Measurements from ENCODE around the gene ULK4. TPM values are rescaled to one million over a fixed set of nuclear protein-coding genes. Genes with fewer than 3 reads are reported as not detected.

ULK4 gene
- total RNA-seq, 1 experiment from 2014 or later = 4.2 TPM

DNA sequence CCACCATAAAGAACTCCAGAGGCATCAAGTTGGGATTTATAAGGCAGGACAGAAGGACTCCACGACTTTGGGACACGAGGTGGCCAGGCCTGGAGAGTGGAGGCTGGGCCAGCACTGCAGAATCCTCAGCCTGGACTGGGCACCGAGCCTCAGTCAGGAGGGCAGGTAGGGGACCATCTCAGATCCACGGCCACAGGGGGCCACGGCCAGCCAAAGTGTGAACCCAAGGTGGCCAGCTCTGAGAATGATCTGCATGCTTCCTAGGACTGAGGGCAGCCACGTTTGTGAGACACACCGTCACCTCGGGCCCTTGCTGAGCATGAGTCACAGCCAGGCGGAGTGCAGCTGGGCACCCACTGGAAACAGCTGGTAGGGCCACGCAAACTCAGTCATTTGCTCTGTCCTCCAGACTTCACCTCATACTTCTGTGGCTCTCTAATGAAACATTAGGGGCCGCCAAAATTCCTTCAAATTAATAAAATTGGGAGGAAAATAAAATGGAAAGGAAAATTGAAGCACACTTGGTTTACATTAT, 696.8 kb downstream of the ULK4 start:
- Mint-ChIP-seq H3K4me3 (ENCODE audit: unreplicated experiment) (no peak overlapping the region), H3K9me3 (ENCODE audit: unreplicated experiment) (peaks cover 8% of the 10 kb centered on the region), H3K36me3 (ENCODE audit: insufficient read depth, unreplicated experiment) (no peaks in the 10 kb centered on the region), H3K27ac (ENCODE audit: unreplicated experiment) (no peak overlapping the region), H3K27me3 (ENCODE audit: insufficient read depth, unreplicated experiment) (no peaks in the 10 kb centered on the region), H3K4me1 (ENCODE audit: low read depth, unreplicated experiment) (no peaks in the 10 kb centered on the region)
- DNase-seq = no peak
- CTCF ChIA-PET = no interaction called here
- H3K27me3 ChIP-seq (replicated peaks; ENCODE audit: control insufficient read depth, insufficient read depth, low read length) = no peaks in the 10 kb centered on the region
- no peaks in the 10 kb centered on the region for H3K9me3 ChIP-seq
- TF ChIP-seq, protein P1, sequence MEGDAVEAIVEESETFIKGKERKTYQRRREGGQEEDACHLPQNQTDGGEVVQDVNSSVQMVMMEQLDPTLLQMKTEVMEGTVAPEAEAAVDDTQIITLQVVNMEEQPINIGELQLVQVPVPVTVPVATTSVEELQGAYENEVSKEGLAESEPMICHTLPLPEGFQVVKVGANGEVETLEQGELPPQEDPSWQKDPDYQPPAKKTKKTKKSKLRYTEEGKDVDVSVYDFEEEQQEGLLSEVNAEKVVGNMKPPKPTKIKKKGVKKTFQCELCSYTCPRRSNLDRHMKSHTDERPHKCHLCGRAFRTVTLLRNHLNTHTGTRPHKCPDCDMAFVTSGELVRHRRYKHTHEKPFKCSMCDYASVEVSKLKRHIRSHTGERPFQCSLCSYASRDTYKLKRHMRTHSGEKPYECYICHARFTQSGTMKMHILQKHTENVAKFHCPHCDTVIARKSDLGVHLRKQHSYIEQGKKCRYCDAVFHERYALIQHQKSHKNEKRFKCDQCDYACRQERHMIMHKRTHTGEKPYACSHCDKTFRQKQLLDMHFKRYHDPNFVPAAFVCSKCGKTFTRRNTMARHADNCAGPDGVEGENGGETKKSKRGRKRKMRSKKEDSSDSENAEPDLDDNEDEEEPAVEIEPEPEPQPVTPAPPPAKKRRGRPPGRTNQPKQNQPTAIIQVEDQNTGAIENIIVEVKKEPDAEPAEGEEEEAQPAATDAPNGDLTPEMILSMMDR (IDR thresholded peaks at IDR 0.05; ENCODE audit: insufficient read depth in 1 of 2, low read depth in 1 of 2, low read length in 1 of 2, severe bottlenecking in 1 of 2, unreplicated experiment in 1 of 2) = no peak
- H3K4me3 ChIP-seq (ENCODE audit: low read depth, low read length) = no peak overlapping the region
- H3K4me1 ChIP-seq = peaks cover 10% of the 10 kb centered on the region
- no TSS peak for BruUV-seq (replicated peaks)
- POLR2A ChIA-PET = no interaction called here
- intact Hi-C loops (cut with micrococcal nuclease; ENCODE audit: unreplicated experiment) = no loop called here
- no peaks in the 10 kb centered on the region for H3K36me3 ChIP-seq (ENCODE audit: control insufficient read depth, insufficient read depth, low read length)

DNA sequence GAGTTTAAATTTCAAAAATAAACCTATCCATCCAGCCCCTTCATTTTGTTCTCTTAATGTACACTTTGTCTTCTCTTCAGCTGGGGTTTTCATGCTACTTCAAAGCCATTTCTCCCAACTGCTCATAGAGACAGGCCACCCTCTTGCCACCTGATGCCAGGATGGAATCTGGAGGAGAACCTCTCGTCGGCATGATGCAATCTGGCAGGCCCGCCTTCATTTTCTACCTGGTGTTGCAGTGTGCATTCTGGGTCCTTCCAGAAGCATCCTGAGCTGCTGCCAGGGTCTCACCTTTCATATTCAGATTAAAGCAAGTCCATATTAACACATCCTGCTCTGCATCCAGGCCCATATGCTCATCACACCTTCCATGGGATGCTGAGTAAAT, 701.8 kb downstream of the ULK4 start:
- Histone ChIP-seq H3K4me3 (ENCODE audit: low read depth, low read length) (no peak overlapping the region), H3K36me3 (ENCODE audit: control insufficient read depth, insufficient read depth, low read length) (no peaks in the 10 kb centered on the region), H3K4me1 (no peaks in the 10 kb centered on the region), H3K27me3 (replicated peaks; ENCODE audit: control insufficient read depth, insufficient read depth, low read length) (no peaks in the 10 kb centered on the region), H3K9me3 (no peaks in the 10 kb centered on the region)
- Mint-ChIP-seq H3K27me3 (ENCODE audit: insufficient read depth, unreplicated experiment) (no peaks in the 10 kb centered on the region), H3K9me3 (ENCODE audit: unreplicated experiment) (no peaks in the 10 kb centered on the region), H3K27ac (ENCODE audit: unreplicated experiment) (no peak overlapping the region), H3K4me3 (ENCODE audit: unreplicated experiment) (no peak overlapping the region), H3K36me3 (ENCODE audit: insufficient read depth, unreplicated experiment) (no peaks in the 10 kb centered on the region), H3K4me1 (ENCODE audit: low read depth, unreplicated experiment) (no peaks in the 10 kb centered on the region)
- POLR2A ChIA-PET = no interaction called here
- CTCF ChIA-PET = no interaction called here
- TF ChIP-seq, protein P1 (IDR thresholded peaks at IDR 0.05; ENCODE audit: insufficient read depth in 1 of 2, low read depth in 1 of 2, low read length in 1 of 2, severe bottlenecking in 1 of 2, unreplicated experiment in 1 of 2) = no peak
- intact Hi-C loops (cut with micrococcal nuclease; ENCODE audit: unreplicated experiment) = no loop called here
- DNase-seq = no peak
- no TSS peak for BruUV-seq (replicated peaks)

DNA sequence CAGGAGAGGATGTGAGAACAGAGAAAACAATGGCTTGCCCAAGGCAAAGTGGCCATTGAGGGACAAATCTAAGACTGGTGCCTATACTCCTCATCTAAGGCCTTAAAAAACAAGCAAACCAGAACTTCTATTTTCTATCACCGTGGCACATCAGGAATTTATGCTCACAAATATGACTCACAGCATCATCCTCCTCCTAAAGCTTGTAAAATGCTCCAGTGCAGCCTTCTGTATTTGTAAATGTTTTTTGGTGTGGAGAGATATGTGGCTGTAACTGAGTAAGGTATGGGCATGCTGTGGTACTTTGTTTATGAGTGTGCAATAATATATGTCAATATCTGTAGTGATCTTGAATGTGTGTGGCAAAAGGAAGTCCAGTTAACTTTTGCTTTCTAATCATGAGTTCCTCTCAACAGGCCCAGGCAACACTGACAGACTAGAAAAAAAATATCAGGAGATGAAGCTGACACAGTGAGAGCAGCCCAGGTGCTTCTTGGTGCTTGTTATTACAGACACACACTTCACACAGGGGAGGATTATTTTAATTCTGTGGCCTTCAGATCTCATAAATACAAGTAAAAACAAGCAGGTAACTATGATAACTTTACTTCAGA, 702.3 kb downstream of the ULK4 start:
- no peak for DNase-seq
- CTCF ChIA-PET = no interaction called here
- Mint-ChIP-seq H3K36me3 (ENCODE audit: insufficient read depth, unreplicated experiment) (no peaks in the 10 kb centered on the region), H3K4me1 (ENCODE audit: low read depth, unreplicated experiment) (no peaks in the 10 kb centered on the region), H3K27ac (ENCODE audit: unreplicated experiment) (no peak overlapping the region), H3K4me3 (ENCODE audit: unreplicated experiment) (no peak overlapping the region), H3K9me3 (ENCODE audit: unreplicated experiment) (no peaks in the 10 kb centered on the region), H3K27me3 (ENCODE audit: insufficient read depth, unreplicated experiment) (no peaks in the 10 kb centered on the region)
- BruUV-seq (replicated peaks) = no TSS peak
- H3K36me3 ChIP-seq (ENCODE audit: control insufficient read depth, insufficient read depth, low read length) = no peaks in the 10 kb centered on the region
- POLR2A ChIA-PET = no interaction called here
- H3K27me3 ChIP-seq (replicated peaks; ENCODE audit: control insufficient read depth, insufficient read depth, low read length) = no peaks in the 10 kb centered on the region
- no peaks in the 10 kb centered on the region for H3K4me1 ChIP-seq
- intact Hi-C loops (cut with micrococcal nuclease; ENCODE audit: unreplicated experiment) = no loop called here
- TF ChIP-seq, protein P1 (IDR thresholded peaks at IDR 0.05; ENCODE audit: insufficient read depth in 1 of 2, low read depth in 1 of 2, low read length in 1 of 2, severe bottlenecking in 1 of 2, unreplicated experiment in 1 of 2) = no peak
- no peaks in the 10 kb centered on the region for H3K9me3 ChIP-seq
- H3K4me3 ChIP-seq (ENCODE audit: low read depth, low read length) = no peak overlapping the region
